Ovary (tissue), 9 donors: ENCODE data around the gene NUP93. TPM values are rescaled to one million over a fixed set of nuclear protein-coding genes. Genes with fewer than 3 reads are reported as not detected.
"Not testable (repeated sequence)": the region's sequence is repeated elsewhere in the genome, so short reads cannot be mapped to it uniquely, and the experiment has no call there.

Source experiments
- DNase-seq, 5 donors: peaks; one replicate each; pipeline ENCODE4 v3.0.0-alpha.2; 2019 to 2020
- H3K27ac ChIP-seq, 2 donors: fragments of 200-600 bp; one replicate each; pipeline versions ENCODE4 v1.5.1 to v1.8.0; 2019 to 2022
- H3K27me3 ChIP-seq: fragments of 200-600 bp; one replicate; pipeline ENCODE4 v1.8.0; 2022
- H3K36me3 ChIP-seq: fragments of 200-600 bp; sonication (generic); one replicate; pipeline ENCODE4 v1.5.1; 2019
- H3K4me1 ChIP-seq: one replicate; pipeline ENCODE4 v1.8.1; 2013; ENCODE audit warnings: mild to moderate bottlenecking, moderate library complexity; ENCODE audit not compliant: insufficient read depth
- H3K4me3 ChIP-seq: fragments of 200-600 bp; sonication (generic); one replicate; pipeline ENCODE4 v1.5.1; 2017
- H3K9me3 ChIP-seq, 2 donors: fragments of 200-600 bp in 1 of 2; sonication (generic) in 1 of 2; one replicate each; pipeline versions ENCODE4 v1.5.1 to v1.8.1; 2013 to 2019; ENCODE audit warnings: mild to moderate bottlenecking in 1 of 2, moderate library complexity in 1 of 2
- CTCF ChIP-seq, 3 donors: fragments of 450-650 bp in 2 of 3; fragments of 200-600 bp in 1 of 3; IDR thresholded peaks; one replicate each; pipeline versions ENCODE4 v1.5.1 to v1.8.0; 2016 to 2022; ENCODE audit warnings: antibody characterized with exemption in 3 of 3, mild to moderate bottlenecking in 1 of 3
- EP300 ChIP-seq: sonication (generic); formaldehyde crosslinking; IDR thresholded peaks from one replicate; pipeline ENCODE4 v1.6.1; 2017; ENCODE audit warnings: antibody characterized with exemption
- POLR2A ChIP-seq: fragments of 450-650 bp; IDR thresholded peaks from one replicate; pipeline ENCODE4 v1.6.1; 2017; ENCODE audit warnings: antibody characterized with exemption, mild to moderate bottlenecking, moderate library complexity
- WGBS, 3 donors: extraction: QIAGEN DNeasy Blood & Tissue Kit in 1 of 3; methylation state at CpG; one replicate each; pipeline versions ENCODE4 v1.1.5 to v1.1.7; 2013 to 2017; 5-methylcytosine and 5-hydroxymethylcytosine counted together
- intact Hi-C, 4 donors: fragments of 100-400 bp; cut with DNase I; formaldehyde crosslinking; loops; one replicate each; pipeline versions ENCODE4 v1.11.0 to v1.15.1; 2022 to 2023
- polyA plus RNA-seq, 2 donors: library from polyadenylated mRNA; stranded (reverse); fragments of 200-250 nt in 1 of 2; fragments of 350-450 nt in 1 of 2; fragmentation: Illumina TruSeq in 1 of 2; extraction: RNeasy Lipid Tissue Mini Kit (QIAGEN cat#74804) in 1 of 2; gene quantifications; one replicate each; pipeline ENCODE4 v1.2.3, GENCODE V29; 2013 to 2014
- total RNA-seq, 7 donors: library from RNA; depleted of rRNA in 2 of 7; stranded (reverse); fragments of >200 nt in 2 of 7; fragmentation: NEBNext Ultra II Directional in 3 of 7; extraction: Animal tissue kit (Norgen Biotek cat#: 25700) in 3 of 7; gene quantifications; one replicate each; pipeline versions ENCODE4 v1.1.0 to v1.2.4, GENCODE V29; 2016 to 2023
- donor health status: DM: no; HTN: no; CAD: no; lungs with moderate emphysema.
- donor health status: DM: no; HTN: no; CAD: no.
- donor health status: Bipolar disorder and iron deficiency.
- donor health status: DM: yes; HTN: yes; CAD: no.
- donor health status: DM: no; HTN: no; CAD: no.
- donor health status: DM: yes; HTN: yes; CAD: no.

Gene NUP93
- total and polyA plus RNA-seq, 9 donors: 24.1 to 53.9 (median 42.7) TPM

GRCh38 chr16:56801762-56802161 is 71.8 kb downstream of the NUP93 start:
- H3K4me3 ChIP-seq: no peak overlapping the region
- no peaks in the 10 kb centered on the region for H3K27me3 ChIP-seq
- DNase-seq: no peak
- WGBS, 3 donors: 88 to 94% (median 91%) methylated on average over 3 of the region's 3 CpGs
- no peak overlapping the region for H3K27ac ChIP-seq
- H3K9me3 ChIP-seq: no peaks in the 10 kb centered on the region
- peaks cover 11% of the 10 kb centered on the region for H3K4me1 ChIP-seq
- no peak for TF ChIP-seq EP300
- no peak for TF ChIP-seq CTCF (IDR thresholded peaks at IDR 0.05)
- TF ChIP-seq POLR2A: no peak
- H3K36me3 ChIP-seq: no peaks in the 10 kb centered on the region
- intact Hi-C loops: no loop called here

- TF ChIP-seq POLR2A: no peak
- TF ChIP-seq CTCF (IDR thresholded peaks at IDR 0.05): no peak
- TF ChIP-seq EP300: no peak
- Histone ChIP-seq H3K4me3 (no peak overlapping the region), H3K9me3 (no peaks in the 10 kb centered on the region), H3K27ac (peak overlapping the region in 1 of 2 donors; percentile 38), H3K27me3 (no peaks in the 10 kb centered on the region), H3K4me1 (peaks cover 14% of the 10 kb centered on the region), H3K36me3 (no peaks in the 10 kb centered on the region)
- intact Hi-C loops: no loop called here
- WGBS, 3 donors: 74 to 86% (median 78%) methylated on average over 3 of the region's 3 CpGs
- no peak for DNase-seq
Observed at GRCh38 chr16:56807011-56807675, 77.2 kb downstream of the NUP93 start.

DNA sequence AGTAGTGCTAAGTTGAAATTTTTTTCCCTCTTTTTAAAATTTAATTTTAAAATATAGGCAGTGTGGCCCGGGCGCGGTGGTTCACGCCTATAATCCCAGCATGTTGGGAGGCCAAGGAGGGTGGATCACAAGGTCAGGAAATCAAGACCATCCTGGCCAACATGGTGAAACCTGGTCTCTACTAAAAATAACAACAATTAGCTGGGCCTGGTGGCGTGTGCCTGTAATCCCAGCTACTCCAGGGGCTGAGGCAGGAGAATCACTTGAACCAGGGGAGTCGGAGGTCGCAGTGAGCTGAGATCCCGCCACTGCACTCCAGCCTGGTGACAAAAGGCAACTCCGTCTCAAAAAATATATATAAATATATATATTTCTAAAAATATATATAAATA is 77.7 kb downstream of the NUP93 start:
- H3K27me3 ChIP-seq, H3K4me3 ChIP-seq, H3K27ac ChIP-seq, H3K36me3 ChIP-seq, H3K9me3 ChIP-seq, DNase-seq, intact Hi-C loops: not testable (repeated sequence)
- 95 to 97% (median 97%) methylated on average over 9 of the region's 9 CpGs for WGBS, 3 donors
- peaks cover 14% of the 10 kb centered on the region for H3K4me1 ChIP-seq

DNA sequence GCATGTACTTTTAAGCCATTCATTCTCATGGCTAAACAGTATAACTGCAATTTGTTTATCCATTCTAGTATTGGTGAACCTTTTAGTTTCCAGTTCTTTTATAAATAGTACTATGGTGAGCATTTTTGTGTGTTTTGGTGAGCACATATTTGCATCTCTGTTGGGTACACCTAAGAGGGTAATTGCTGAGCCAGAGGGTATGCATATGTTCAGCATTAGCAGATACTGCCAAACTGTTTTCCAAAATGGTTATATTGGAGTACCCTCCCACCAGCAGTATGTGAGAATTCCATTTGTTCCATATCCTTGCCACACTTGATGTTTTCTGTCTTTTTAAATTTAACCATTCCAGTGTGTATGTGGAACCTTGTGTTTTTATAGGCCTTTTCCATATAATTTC is 81.0 kb downstream of the NUP93 start:
- no peaks in the 10 kb centered on the region for H3K36me3 ChIP-seq
- H3K4me3 ChIP-seq: no peak overlapping the region
- no peak for DNase-seq
- H3K27ac ChIP-seq: no peak overlapping the region
- intact Hi-C loops: no loop called here
- no peaks in the 10 kb centered on the region for H3K27me3 ChIP-seq
- no peaks in the 10 kb centered on the region for H3K9me3 ChIP-seq
- H3K4me1 ChIP-seq: peaks cover 18% of the 10 kb centered on the region
- TF ChIP-seq POLR2A (no peak), CTCF (IDR thresholded peaks at IDR 0.05) (no peak), EP300 (no peak)

DNA sequence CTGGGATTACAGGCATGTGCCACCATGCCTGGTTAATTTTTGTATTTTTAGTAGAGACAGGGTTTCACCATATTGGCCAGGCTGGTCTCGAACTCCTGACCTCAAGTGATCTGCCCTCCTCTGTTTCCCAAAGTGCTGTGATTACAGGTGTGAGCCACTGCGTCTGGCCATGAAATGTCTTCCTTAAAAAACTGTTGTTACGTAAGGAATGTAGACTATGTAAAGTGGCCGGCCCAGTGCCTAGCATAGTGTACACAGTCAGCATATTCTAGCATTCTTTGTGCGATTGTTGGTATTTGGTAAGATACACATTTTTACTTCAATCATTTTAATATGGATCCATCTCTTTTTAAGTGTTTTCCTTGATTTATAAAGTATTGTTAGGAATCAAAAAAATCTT is 81.7 kb downstream of the NUP93 start:
- H3K4me3 ChIP-seq, H3K9me3 ChIP-seq, H3K27me3 ChIP-seq, H3K36me3 ChIP-seq, H3K27ac ChIP-seq, intact Hi-C loops, DNase-seq: not testable (repeated sequence)
- H3K4me1 ChIP-seq: peaks cover 13% of the 10 kb centered on the region
- 95 to 97% (median 95%) methylated on average over 5 of the region's 5 CpGs for WGBS, 3 donors
